Hepatocyte (in vitro differentiated cells): Measurements from ENCODE around the gene ARHGAP5. TPM values are rescaled to one million over a fixed set of nuclear protein-coding genes. Genes with fewer than 3 reads are reported as not detected.
A peak's percentile ranks its signal among the peaks of the same experiment; 100 is the strongest.

Source experiments
- DNase-seq: peaks from one replicate; pipeline ENCODE4 v3.0.0-alpha.2; 2016; ENCODE audit warnings: low spot score
- H2AFZ ChIP-seq: fragments of 200-600 bp; sonication (generic); 2 replicates; pipeline ENCODE4 v1.6.0; 2016; ENCODE audit warnings: antibody characterized with exemption, mild to moderate bottlenecking
- H3K27ac ChIP-seq: fragments of 200-600 bp; sonication (generic); 2 replicates; pipeline ENCODE4 v1.5.1; 2016; ENCODE audit warnings: mild to moderate bottlenecking
- H3K27me3 ChIP-seq: fragments of 200-600 bp; sonication (generic); 2 replicates; pipeline ENCODE4 v1.6.1; 2016
- H3K36me3 ChIP-seq: fragments of 200-600 bp; sonication (generic); replicated peaks from 2 replicates; pipeline ENCODE4 v1.5.1; 2016; ENCODE audit warnings: low read depth; ENCODE audit not compliant: insufficient read depth
- H3K4me1 ChIP-seq: fragments of 200-600 bp; sonication (generic); 2 replicates; pipeline ENCODE4 v1.5.1; 2016; ENCODE audit warnings: mild to moderate bottlenecking, moderate library complexity; ENCODE audit not compliant: insufficient read depth
- H3K4me2 ChIP-seq: fragments of 200-600 bp; sonication (generic); 2 replicates; pipeline ENCODE4 v1.6.0; 2016
- H3K4me3 ChIP-seq: fragments of 200-600 bp; sonication (generic); 2 replicates; pipeline ENCODE4 v1.5.1; 2016; ENCODE audit warnings: mild to moderate bottlenecking
- H3K79me2 ChIP-seq: fragments of 200-600 bp; sonication (generic); 2 replicates; pipeline ENCODE4 v1.6.0; 2017; ENCODE audit warnings: mild to moderate bottlenecking
- H3K9me2 ChIP-seq: fragments of 200-600 bp; sonication (generic); replicated peaks from 2 replicates; pipeline ENCODE4 v1.6.0; 2017; ENCODE audit warnings: mild to moderate bottlenecking; ENCODE audit not compliant: insufficient read depth
- H3K9me3 ChIP-seq: fragments of 200-600 bp; sonication (generic); 2 replicates; pipeline ENCODE4 v1.5.1; 2016; ENCODE audit warnings: low read depth, mild to moderate bottlenecking
- H4K20me1 ChIP-seq: fragments of 200-600 bp; sonication (generic); 2 replicates; pipeline ENCODE4 v1.6.0; 2016; ENCODE audit warnings: mild to moderate bottlenecking; ENCODE audit not compliant: insufficient read depth, poor library complexity, severe bottlenecking
- EZH2 ChIP-seq: fragments of 200-600 bp; sonication (generic); IDR thresholded peaks from 2 replicates; pipeline ENCODE4 v1.6.1; 2016; ENCODE audit warnings: antibody characterized with exemption, mild to moderate bottlenecking, borderline replicate concordance
- EZH2phosphoT487 ChIP-seq: fragments of 200-600 bp; sonication (generic); IDR thresholded peaks from one replicate; pipeline ENCODE4 v1.6.1; 2018; ENCODE audit warnings: antibody characterized with exemption, mild to moderate bottlenecking, low read depth, moderate library complexity; ENCODE audit not compliant: unreplicated experiment, severe bottlenecking
- WGBS: methylation state at CpG from one replicate; pipeline ENCODE4 v1.1.6; 2016; ENCODE audit warnings: low lambda C conversion rate; ENCODE audit errors: missing lambda C conversion rate; 5-methylcytosine and 5-hydroxymethylcytosine counted together
- polyA plus RNA-seq: library from polyadenylated mRNA; unstranded; fragments of >200 nt; fragmentation: Nextera tagmentation; extraction: Ambion mirVana; gene quantifications from 2 replicates; pipeline ENCODE4 v1.2.1, GENCODE V29; 2016
- total RNA-seq: library from RNA; depleted of rRNA; stranded (reverse); fragments of >200 nt; gene quantifications from 2 replicates; pipeline ENCODE4 v1.2.3, GENCODE V29; 2014
- TF ChIP-seq, protein P1 (sequence below): fragments of 200-600 bp; sonication (generic); IDR thresholded peaks from 2 replicates; pipeline ENCODE4 v1.5.1; 2016; ENCODE audit warnings: antibody characterized with exemption, mild to moderate bottlenecking; ENCODE audit not compliant: poor library complexity

ARHGAP5 gene
- total and polyA plus RNA-seq, 2 experiments from 2014 or later: 16.5 to 144 TPM

DNA sequence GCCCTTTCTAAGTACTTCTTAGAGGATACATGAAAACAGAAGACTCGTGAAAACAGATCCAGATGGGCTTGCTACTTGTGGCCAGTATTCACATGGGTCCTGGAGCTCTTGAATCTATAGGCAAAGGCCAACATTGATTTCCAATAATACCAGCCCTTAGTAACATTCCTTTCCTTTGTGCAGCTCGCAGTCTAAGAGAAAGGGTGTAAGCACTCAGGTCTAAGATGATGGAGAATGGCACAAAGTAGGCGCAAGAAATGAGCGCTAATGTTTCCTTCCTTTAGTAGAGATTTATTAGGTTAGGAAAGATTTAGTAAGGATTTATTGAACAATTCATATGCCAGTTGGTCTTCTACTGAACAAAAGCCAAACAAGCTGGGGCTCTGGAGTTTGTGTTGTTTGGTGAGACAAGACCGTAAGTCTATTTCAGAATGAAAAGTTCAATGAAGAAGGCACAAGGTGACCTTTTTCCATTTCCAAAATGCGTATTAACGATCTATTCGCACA lies 125.4 kb downstream of the ARHGAP5 start:
- no peak for TF ChIP-seq EZH2phosphoT487
- peak overlapping the region; percentile 88 for H2AFZ ChIP-seq
- no peaks in the 10 kb centered on the region for H3K9me2 ChIP-seq
- H3K4me2 ChIP-seq: peak overlapping the region; percentile 86
- no peaks in the 10 kb centered on the region for H3K79me2 ChIP-seq
- no peaks in the 10 kb centered on the region for H3K27me3 ChIP-seq
- peak overlapping the region; percentile 98 for H3K27ac ChIP-seq
- peak; percentile 19 for DNase-seq
- peak overlapping the region; percentile 65 for H3K4me3 ChIP-seq
- H4K20me1 ChIP-seq: no peaks in the 10 kb centered on the region
- H3K4me1 ChIP-seq: peaks cover 5% of the 10 kb centered on the region
- no peaks in the 10 kb centered on the region for H3K36me3 ChIP-seq
- WGBS: 9% methylated on average over 8 of the region's 8 CpGs
- H3K9me3 ChIP-seq: no peaks in the 10 kb centered on the region

DNA sequence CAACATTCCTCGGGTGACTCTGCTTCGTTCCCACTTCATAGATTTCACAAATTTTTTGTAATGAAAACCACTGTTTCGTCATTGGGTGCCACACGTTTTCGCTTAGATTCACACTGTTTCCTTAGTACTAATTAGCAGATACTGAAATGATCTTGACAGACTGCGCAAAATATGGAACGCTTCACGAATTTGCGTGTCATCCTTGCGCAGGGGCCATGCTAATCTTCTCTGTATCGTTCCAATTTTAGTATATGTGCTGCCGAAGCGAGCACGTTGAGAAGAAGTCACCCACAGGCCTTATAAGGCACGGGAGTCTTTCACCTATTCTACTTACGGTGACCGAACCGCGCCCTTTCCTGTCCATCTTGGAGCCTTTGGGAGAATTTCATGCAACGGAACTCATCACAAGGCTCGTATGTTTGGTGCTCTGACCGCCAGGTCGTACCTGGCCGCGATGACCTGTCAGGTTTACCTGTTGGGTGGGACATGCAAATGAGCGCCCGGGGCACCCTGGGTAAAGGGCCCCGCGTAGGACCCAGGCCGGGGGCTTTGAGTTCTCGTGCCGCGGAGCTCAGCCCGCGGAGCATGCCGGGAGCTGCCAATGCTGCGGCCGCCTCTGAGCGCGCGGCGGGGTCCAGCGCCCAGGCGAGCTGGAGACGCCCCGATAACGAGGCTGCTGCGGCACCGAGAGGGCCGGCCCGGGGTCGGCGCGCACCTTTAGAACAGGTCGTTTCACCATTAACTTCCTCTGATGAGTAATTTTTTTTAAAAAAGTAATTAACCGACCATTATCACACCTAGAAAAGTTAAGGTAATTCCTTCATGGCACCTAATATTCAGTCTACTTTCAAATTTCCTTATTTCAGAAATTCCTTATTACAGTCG lies 126.1 kb downstream of the ARHGAP5 start, which contains the start of gene RNU6-8:
TSS of gene RNU6-8 (minus strand) at position 272 of the 885 bp plus-strand sequence.
- under 1% methylated on average over 57 of the region's 57 CpGs for WGBS
- H3K4me2 ChIP-seq: peak within 1 kb of the TSS; percentile 86
- peak within 1 kb of the TSS; percentile 88 for H2AFZ ChIP-seq
- peak within 1 kb of the TSS; percentile 98 for H3K27ac ChIP-seq
- peak; percentile 97 for DNase-seq
- H3K4me1 ChIP-seq: peaks cover 5% of the 10 kb centered on the region
- H4K20me1 ChIP-seq: no peaks in the 10 kb centered on the region
- H3K9me2 ChIP-seq: no peaks in the 10 kb centered on the region
- TF ChIP-seq EZH2phosphoT487: no peak
- TF ChIP-seq, protein P1, sequence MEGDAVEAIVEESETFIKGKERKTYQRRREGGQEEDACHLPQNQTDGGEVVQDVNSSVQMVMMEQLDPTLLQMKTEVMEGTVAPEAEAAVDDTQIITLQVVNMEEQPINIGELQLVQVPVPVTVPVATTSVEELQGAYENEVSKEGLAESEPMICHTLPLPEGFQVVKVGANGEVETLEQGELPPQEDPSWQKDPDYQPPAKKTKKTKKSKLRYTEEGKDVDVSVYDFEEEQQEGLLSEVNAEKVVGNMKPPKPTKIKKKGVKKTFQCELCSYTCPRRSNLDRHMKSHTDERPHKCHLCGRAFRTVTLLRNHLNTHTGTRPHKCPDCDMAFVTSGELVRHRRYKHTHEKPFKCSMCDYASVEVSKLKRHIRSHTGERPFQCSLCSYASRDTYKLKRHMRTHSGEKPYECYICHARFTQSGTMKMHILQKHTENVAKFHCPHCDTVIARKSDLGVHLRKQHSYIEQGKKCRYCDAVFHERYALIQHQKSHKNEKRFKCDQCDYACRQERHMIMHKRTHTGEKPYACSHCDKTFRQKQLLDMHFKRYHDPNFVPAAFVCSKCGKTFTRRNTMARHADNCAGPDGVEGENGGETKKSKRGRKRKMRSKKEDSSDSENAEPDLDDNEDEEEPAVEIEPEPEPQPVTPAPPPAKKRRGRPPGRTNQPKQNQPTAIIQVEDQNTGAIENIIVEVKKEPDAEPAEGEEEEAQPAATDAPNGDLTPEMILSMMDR: no peak
- TF ChIP-seq EZH2: no peak
- H3K4me3 ChIP-seq: peak within 1 kb of the TSS; percentile 65
- H3K27me3 ChIP-seq: no peaks in the 10 kb centered on the region
- H3K79me2 ChIP-seq: no peaks in the 10 kb centered on the region
- H3K36me3 ChIP-seq: no peaks in the 10 kb centered on the region
- no peaks in the 10 kb centered on the region for H3K9me3 ChIP-seq

DNA sequence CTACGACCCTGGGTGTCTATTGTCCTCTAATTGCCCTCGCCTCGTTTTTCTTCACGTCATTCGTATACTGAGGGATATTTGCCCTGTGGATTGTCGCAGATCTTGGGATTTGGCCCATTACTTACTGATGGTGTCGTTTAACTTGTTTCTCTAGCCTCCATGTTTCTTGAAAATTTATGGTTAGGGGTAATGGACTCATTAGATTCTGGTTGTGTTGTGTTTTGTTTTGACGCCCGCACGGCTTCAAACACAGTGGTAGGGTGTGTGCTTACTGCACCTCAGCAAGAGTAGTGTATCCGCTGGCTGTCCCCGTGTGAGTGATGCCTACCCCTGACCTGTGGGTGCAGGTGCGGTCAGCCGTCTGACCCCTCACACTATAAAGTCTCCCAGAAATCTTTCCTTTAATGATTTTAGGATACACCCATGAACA lies 126.8 kb downstream of the ARHGAP5 start:
- no peak for DNase-seq
- H3K9me2 ChIP-seq: no peaks in the 10 kb centered on the region
- no peaks in the 10 kb centered on the region for H4K20me1 ChIP-seq
- peak overlapping the region; percentile 98 for H3K27ac ChIP-seq
- no peaks in the 10 kb centered on the region for H3K27me3 ChIP-seq
- peak overlapping the region; percentile 65 for H3K4me3 ChIP-seq
- H3K4me1 ChIP-seq: peaks cover 5% of the 10 kb centered on the region
- no peaks in the 10 kb centered on the region for H3K79me2 ChIP-seq
- TF ChIP-seq EZH2phosphoT487: no peak
- TF ChIP-seq, protein P1: no peak
- no peak for TF ChIP-seq EZH2
- 9% methylated on average over 14 of the region's 14 CpGs for WGBS
- no peaks in the 10 kb centered on the region for H3K36me3 ChIP-seq
- peak overlapping the region; percentile 86 for H3K4me2 ChIP-seq
- H3K9me3 ChIP-seq: no peaks in the 10 kb centered on the region
- peak overlapping the region; percentile 88 for H2AFZ ChIP-seq

DNA sequence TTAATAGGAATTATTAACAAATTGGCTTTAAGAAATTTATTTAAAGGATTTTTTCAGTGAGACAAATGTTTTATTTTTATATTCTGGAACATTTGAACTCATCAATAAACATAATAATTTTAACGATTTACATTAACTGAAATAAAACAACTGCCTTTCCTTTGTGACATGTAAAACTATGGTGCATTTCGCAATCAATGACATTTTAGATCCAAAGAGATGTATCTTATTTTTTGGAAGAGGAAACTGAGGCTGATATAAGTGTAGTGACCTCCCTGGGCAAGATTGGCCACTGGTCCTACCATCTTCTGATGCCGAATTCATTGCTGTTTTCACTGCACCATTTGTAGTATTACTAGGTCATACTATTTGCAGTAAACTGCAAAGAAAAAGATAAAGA lies 128.4 kb downstream of the ARHGAP5 start:
- WGBS: 95% methylated on average over 3 of the region's 3 CpGs
- no peak overlapping the region for H3K4me3 ChIP-seq
- H3K4me1 ChIP-seq: peaks cover 5% of the 10 kb centered on the region
- no peak for DNase-seq
- no peaks in the 10 kb centered on the region for H3K9me2 ChIP-seq
- H3K36me3 ChIP-seq: no peaks in the 10 kb centered on the region
- no peaks in the 10 kb centered on the region for H4K20me1 ChIP-seq
- no peak for TF ChIP-seq EZH2phosphoT487
- no peaks in the 10 kb centered on the region for H3K79me2 ChIP-seq
- H3K27me3 ChIP-seq: no peaks in the 10 kb centered on the region
- no peak overlapping the region for H3K27ac ChIP-seq
- H3K4me2 ChIP-seq: no peak overlapping the region
- H2AFZ ChIP-seq: no peak overlapping the region
- H3K9me3 ChIP-seq: no peaks in the 10 kb centered on the region
